Transverse colon (tissue), 3 donors: ENCODE results near the gene NAT10.

Source experiments
- CTCF ChIP-seq, 5 experiments: fragments of 200-600 bp in 3 of 5; fragments of 450-650 bp in 2 of 5; sonication (generic) in 3 of 5; IDR thresholded peaks; 1 replicate in 2 of 5; 2 replicates in 3 of 5; pipeline ENCODE4 v1.5.1; 2016 to 2017; ENCODE audit warnings: antibody characterized with exemption in 5 of 5, inconsistent platforms in 3 of 5, mild to moderate bottlenecking in 2 of 5, moderate library complexity in 1 of 5
- EP300 ChIP-seq: sonication (generic); formaldehyde crosslinking; IDR thresholded peaks from one replicate; pipeline ENCODE4 v1.6.1; 2017; ENCODE audit warnings: antibody characterized with exemption, low read depth

- TF ChIP-seq CTCF (IDR thresholded peaks at IDR 0.05) (no peak), EP300 (no peak)
Measured at GRCh38 chr11:34169686-34170085, 64.3 kb downstream of the NAT10 start.
